WTC11 (cell line): Measurements from ENCODE around the gene STK32B. TPM values are rescaled to one million over a fixed set of nuclear protein-coding genes. Genes with fewer than 3 reads are reported as not detected.

ENCODE experiments used
- ATAC-seq: fragments of 200-7000 bp; cut with Tn5 transposase; 2 replicates; pipeline ENCODE4 v1.10.0; 2021; ENCODE audit warnings: mild to moderate bottlenecking, moderate library complexity
- CTCF ChIA-PET: fragments of 300-600 bp; sonication (Branson Sonifier 250); formaldehyde crosslinking; loops from one replicate; lab custom pipeline; 2021; ENCODE audit warnings: antibody characterized with exemption; lab: Charles Lee
- POLR2A ChIA-PET: fragments of 350-600 bp; sonication (Branson Sonifier 250); formaldehyde crosslinking; loops from one replicate; lab custom pipeline; 2021; ENCODE audit warnings: antibody characterized with exemption; lab: Charles Lee
- DNase-seq: peaks from one replicate; pipeline ENCODE4 v3.0.0; 2021; ENCODE audit warnings: low spot score
- H3K27ac Mint-ChIP-seq: 2 replicates; pipeline ENCODE4 v1.8.0; 2021; ENCODE audit warnings: mixed read lengths
- H3K27me3 Mint-ChIP-seq: 2 replicates; pipeline ENCODE4 v1.8.0; 2021; ENCODE audit warnings: low read depth, mild to moderate bottlenecking, moderate library complexity, mixed read lengths
- H3K36me3 Mint-ChIP-seq: 2 replicates; pipeline ENCODE4 v1.8.0; 2021; ENCODE audit warnings: mixed read lengths
- H3K4me1 Mint-ChIP-seq: 2 replicates; pipeline ENCODE4 v1.8.0; 2022; ENCODE audit warnings: mixed read lengths
- H3K4me3 Mint-ChIP-seq: 2 replicates; pipeline ENCODE4 v1.8.0; 2021; ENCODE audit warnings: mild to moderate bottlenecking, moderate library complexity, mixed read lengths
- H3K9me3 Mint-ChIP-seq: 2 replicates; pipeline ENCODE4 v1.8.0; 2021; ENCODE audit warnings: mixed read lengths
- ARID4B ChIP-seq: sonication (generic); formaldehyde crosslinking; IDR thresholded peaks from 2 replicates; pipeline ENCODE4 v1.8.0; 2023; ENCODE audit warnings: missing genetic modification reagents, mild to moderate bottlenecking, borderline replicate concordance
- HMGA2 ChIP-seq: fragments of 250-450 bp; sonication (Bioruptor Pico); IDR thresholded peaks from 2 replicates; pipeline ENCODE4 v1.4.0; 2021; ENCODE audit warnings: mild to moderate bottlenecking, moderate library complexity
- NFATC4 ChIP-seq: fragments of 250-450 bp; sonication (Bioruptor Pico); IDR thresholded peaks from 2 replicates; pipeline ENCODE4 v1.9.0; 2021; ENCODE audit warnings: mild to moderate bottlenecking
- SOX15 ChIP-seq: fragments of 250-450 bp; sonication (Bioruptor Pico); IDR thresholded peaks from 2 replicates; pipeline ENCODE4 v1.9.0; 2021; ENCODE audit warnings: mild to moderate bottlenecking
- ZNF219 ChIP-seq: sonication (generic); formaldehyde crosslinking; IDR thresholded peaks from 2 replicates; pipeline ENCODE4 v1.8.0; 2023; ENCODE audit warnings: missing genetic modification reagents, mild to moderate bottlenecking, borderline replicate concordance
- ZNF263 ChIP-seq: sonication (generic); formaldehyde crosslinking; IDR thresholded peaks from 2 replicates; pipeline ENCODE4 v1.8.1; 2022; ENCODE audit warnings: low read depth, mild to moderate bottlenecking, moderate library complexity, missing genetic modification reagents
- ZNF512 ChIP-seq: sonication (generic); formaldehyde crosslinking; IDR thresholded peaks from 2 replicates; pipeline ENCODE4 v1.8.1; 2022; ENCODE audit warnings: missing genetic modification reagents, borderline replicate concordance
- total RNA-seq: library from RNA; stranded (reverse); gene quantifications from 3 replicates; pipeline ENCODE4 v1.2.3, GENCODE V29; 2021
- TF ChIP-seq, protein P1 (sequence below): fragments of 250-450 bp; sonication (Bioruptor Pico); IDR thresholded peaks from 2 replicates; pipeline ENCODE4 v1.9.0; 2021; ENCODE audit warnings: moderate library complexity, mild to moderate bottlenecking, inconsistent platforms, borderline replicate concordance
- TF ChIP-seq, protein P2 (sequence below): fragments of 250-450 bp; sonication (Bioruptor Pico); IDR thresholded peaks from 2 replicates; pipeline ENCODE4 v2.1.2; 2022; ENCODE audit warnings: mild to moderate bottlenecking, moderate library complexity
- TF ChIP-seq, protein P3 (sequence below): sonication (generic); formaldehyde crosslinking; IDR thresholded peaks from 2 replicates; pipeline ENCODE4 v1.8.1; 2023; ENCODE audit warnings: mild to moderate bottlenecking, missing genetic modification reagents, moderate library complexity
- TF ChIP-seq, protein P4 (sequence below): sonication (generic); formaldehyde crosslinking; IDR thresholded peaks from 2 replicates; pipeline ENCODE4 v1.8.0; 2023; ENCODE audit warnings: mild to moderate bottlenecking, missing genetic modification reagents
- TF ChIP-seq, protein P5 (sequence below): sonication (generic); formaldehyde crosslinking; IDR thresholded peaks from 2 replicates; pipeline ENCODE4 v1.8.1; 2023; ENCODE audit warnings: mild to moderate bottlenecking, missing genetic modification reagents
- TF ChIP-seq, protein P6 (sequence below): sonication (generic); formaldehyde crosslinking; IDR thresholded peaks from 2 replicates; pipeline ENCODE4 v1.8.0; 2022; ENCODE audit warnings: mild to moderate bottlenecking, missing genetic modification reagents
- TF ChIP-seq, protein P7 (sequence below): sonication (generic); formaldehyde crosslinking; IDR thresholded peaks from 2 replicates; pipeline ENCODE4 v1.8.1; 2023; ENCODE audit warnings: mild to moderate bottlenecking, missing genetic modification reagents, moderate library complexity

The STK32B gene
- total RNA-seq, 1 experiment from 2014 or later, result 1.9 TPM

DNA sequence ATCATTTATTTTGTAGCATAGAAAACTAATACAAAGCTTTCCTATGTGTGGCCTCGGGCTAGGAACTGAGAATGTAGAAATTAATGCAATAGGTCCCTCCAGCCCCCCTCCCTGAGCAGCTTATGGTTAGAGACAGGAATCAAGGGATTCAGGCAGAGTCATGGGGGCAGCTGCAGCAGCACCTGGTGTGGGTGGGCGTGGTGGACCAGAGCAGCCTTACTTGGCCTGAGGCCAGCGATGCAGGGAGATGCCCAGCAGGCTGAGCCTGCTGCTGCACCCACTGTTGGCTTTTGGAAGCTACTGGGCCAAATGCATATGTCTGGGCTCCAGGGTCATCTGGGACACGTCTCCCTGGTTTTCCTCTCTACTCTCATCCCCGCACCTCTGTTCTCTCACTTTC is 74.0 kb downstream of the STK32B start:
- POLR2A ChIA-PET, result no interaction called here
- Mint-ChIP-seq H3K36me3 (no peaks in the 10 kb centered on the region), H3K4me3 (no peak overlapping the region), H3K27ac (no peak overlapping the region), H3K9me3 (no peaks in the 10 kb centered on the region), H3K27me3 (peaks cover 5% of the 10 kb centered on the region; the same call in 1 of the 2 replicates), H3K4me1 (no peaks in the 10 kb centered on the region)
- TF ChIP-seq ZNF263 (no peak), ZNF219 (CRISPR knock-in tag) (no peak), HMGA2 (CRISPR knock-in tag) (no peak)
- TF ChIP-seq, protein P1, sequence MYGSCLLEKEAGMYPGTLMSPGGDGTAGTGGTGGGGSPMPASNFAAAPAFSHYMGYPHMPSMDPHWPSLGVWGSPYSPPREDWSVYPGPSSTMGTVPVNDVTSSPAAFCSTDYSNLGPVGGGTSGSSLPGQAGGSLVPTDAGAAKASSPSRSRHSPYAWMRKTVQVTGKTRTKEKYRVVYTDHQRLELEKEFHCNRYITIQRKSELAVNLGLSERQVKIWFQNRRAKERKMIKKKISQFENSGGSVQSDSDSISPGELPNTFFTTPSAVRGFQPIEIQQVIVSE (CRISPR knock-in tag), result no peak
- TF ChIP-seq, protein P2, sequence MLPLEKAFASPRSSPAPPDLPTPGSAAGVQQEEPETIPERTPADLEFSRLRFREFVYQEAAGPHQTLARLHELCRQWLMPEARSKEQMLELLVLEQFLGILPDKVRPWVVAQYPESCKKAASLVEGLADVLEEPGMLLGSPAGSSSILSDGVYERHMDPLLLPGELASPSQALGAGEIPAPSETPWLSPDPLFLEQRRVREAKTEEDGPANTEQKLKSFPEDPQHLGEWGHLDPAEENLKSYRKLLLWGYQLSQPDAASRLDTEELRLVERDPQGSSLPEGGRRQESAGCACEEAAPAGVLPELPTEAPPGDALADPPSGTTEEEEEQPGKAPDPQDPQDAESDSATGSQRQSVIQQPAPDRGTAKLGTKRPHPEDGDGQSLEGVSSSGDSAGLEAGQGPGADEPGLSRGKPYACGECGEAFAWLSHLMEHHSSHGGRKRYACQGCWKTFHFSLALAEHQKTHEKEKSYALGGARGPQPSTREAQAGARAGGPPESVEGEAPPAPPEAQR (CRISPR knock-in tag), result no peak
- TF ChIP-seq, protein P3, sequence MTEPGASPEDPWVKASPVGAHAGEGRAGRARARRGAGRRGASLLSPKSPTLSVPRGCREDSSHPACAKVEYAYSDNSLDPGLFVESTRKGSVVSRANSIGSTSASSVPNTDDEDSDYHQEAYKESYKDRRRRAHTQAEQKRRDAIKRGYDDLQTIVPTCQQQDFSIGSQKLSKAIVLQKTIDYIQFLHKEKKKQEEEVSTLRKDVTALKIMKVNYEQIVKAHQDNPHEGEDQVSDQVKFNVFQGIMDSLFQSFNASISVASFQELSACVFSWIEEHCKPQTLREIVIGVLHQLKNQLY (CRISPR knock-in tag), result no peak
- DNase-seq (no peak), ATAC-seq (no peak)
- CTCF ChIA-PET, result interaction anchor here (0.8 to 1.6 kb wide), 4 partner anchors 9 to 274 kb away, joined by 4 to 6 read pairs (median 4); partner anchors contain the start of gene STK32B

- no peaks in the 10 kb centered on the region for H3K4me1 Mint-ChIP-seq
- ChIA-PET POLR2A (no interaction called here), CTCF (interaction anchor here (1.5 to 1.6 kb wide), 2 partner anchors 14 to 273 kb away, joined by 5 read pairs; no protein-coding TSS in a partner anchor)
- DNase-seq (no peak), ATAC-seq (no peak)
- H3K9me3 Mint-ChIP-seq, result peaks cover 5% of the 10 kb centered on the region
- H3K36me3 Mint-ChIP-seq, result no peaks in the 10 kb centered on the region
- peaks cover 5% of the 10 kb centered on the region; the same call in 1 of the 2 replicates for H3K27me3 Mint-ChIP-seq
- no peak overlapping the region for H3K4me3 Mint-ChIP-seq
- no peak overlapping the region for H3K27ac Mint-ChIP-seq
- TF ChIP-seq ZNF263 (no peak), ARID4B (CRISPR knock-in tag) (no peak), SOX15 (CRISPR knock-in tag) (no peak), NFATC4 (CRISPR knock-in tag) (no peak), ZNF512 (CRISPR knock-in tag) (no peak)
- TF ChIP-seq, protein P4, sequence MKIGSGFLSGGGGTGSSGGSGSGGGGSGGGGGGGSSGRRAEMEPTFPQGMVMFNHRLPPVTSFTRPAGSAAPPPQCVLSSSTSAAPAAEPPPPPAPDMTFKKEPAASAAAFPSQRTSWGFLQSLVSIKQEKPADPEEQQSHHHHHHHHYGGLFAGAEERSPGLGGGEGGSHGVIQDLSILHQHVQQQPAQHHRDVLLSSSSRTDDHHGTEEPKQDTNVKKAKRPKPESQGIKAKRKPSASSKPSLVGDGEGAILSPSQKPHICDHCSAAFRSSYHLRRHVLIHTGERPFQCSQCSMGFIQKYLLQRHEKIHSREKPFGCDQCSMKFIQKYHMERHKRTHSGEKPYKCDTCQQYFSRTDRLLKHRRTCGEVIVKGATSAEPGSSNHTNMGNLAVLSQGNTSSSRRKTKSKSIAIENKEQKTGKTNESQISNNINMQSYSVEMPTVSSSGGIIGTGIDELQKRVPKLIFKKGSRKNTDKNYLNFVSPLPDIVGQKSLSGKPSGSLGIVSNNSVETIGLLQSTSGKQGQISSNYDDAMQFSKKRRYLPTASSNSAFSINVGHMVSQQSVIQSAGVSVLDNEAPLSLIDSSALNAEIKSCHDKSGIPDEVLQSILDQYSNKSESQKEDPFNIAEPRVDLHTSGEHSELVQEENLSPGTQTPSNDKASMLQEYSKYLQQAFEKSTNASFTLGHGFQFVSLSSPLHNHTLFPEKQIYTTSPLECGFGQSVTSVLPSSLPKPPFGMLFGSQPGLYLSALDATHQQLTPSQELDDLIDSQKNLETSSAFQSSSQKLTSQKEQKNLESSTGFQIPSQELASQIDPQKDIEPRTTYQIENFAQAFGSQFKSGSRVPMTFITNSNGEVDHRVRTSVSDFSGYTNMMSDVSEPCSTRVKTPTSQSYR (CRISPR knock-in tag), result no peak
- TF ChIP-seq, protein P5, sequence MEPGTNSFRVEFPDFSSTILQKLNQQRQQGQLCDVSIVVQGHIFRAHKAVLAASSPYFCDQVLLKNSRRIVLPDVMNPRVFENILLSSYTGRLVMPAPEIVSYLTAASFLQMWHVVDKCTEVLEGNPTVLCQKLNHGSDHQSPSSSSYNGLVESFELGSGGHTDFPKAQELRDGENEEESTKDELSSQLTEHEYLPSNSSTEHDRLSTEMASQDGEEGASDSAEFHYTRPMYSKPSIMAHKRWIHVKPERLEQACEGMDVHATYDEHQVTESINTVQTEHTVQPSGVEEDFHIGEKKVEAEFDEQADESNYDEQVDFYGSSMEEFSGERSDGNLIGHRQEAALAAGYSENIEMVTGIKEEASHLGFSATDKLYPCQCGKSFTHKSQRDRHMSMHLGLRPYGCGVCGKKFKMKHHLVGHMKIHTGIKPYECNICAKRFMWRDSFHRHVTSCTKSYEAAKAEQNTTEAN (CRISPR knock-in tag), result no peak
- TF ChIP-seq, protein P6, sequence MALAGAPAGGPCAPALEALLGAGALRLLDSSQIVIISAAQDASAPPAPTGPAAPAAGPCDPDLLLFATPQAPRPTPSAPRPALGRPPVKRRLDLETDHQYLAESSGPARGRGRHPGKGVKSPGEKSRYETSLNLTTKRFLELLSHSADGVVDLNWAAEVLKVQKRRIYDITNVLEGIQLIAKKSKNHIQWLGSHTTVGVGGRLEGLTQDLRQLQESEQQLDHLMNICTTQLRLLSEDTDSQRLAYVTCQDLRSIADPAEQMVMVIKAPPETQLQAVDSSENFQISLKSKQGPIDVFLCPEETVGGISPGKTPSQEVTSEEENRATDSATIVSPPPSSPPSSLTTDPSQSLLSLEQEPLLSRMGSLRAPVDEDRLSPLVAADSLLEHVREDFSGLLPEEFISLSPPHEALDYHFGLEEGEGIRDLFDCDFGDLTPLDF (CRISPR knock-in tag), result no peak
- TF ChIP-seq, protein P7, sequence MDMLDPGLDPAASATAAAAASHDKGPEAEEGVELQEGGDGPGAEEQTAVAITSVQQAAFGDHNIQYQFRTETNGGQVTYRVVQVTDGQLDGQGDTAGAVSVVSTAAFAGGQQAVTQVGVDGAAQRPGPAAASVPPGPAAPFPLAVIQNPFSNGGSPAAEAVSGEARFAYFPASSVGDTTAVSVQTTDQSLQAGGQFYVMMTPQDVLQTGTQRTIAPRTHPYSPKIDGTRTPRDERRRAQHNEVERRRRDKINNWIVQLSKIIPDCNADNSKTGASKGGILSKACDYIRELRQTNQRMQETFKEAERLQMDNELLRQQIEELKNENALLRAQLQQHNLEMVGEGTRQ (CRISPR knock-in tag), result no peak
- TF ChIP-seq, protein P2 (CRISPR knock-in tag), result no peak
These were observed 75.0 kb downstream of the STK32B start for GRCh38 chr4:5126231-5126630.
